IgD-negative memory B cell (primary cell): ENCODE data around the gene TSPEAR. TPM values are rescaled to one million over a fixed set of nuclear protein-coding genes. Genes with fewer than 3 reads are reported as not detected.
"Not testable (repeated sequence)": the region's sequence is repeated elsewhere in the genome, so short reads cannot be mapped to it uniquely, and the experiment has no call there.

Experiments used
- H3K27ac Mint-ChIP-seq, 3 donors: one replicate each; pipeline ENCODE4 v1.8.0; 2020 to 2022; ENCODE audit warnings: mild to moderate bottlenecking in 3 of 3, mixed read lengths in 3 of 3, moderate library complexity in 1 of 3
- H3K27me3 Mint-ChIP-seq: one replicate; pipeline ENCODE4 v1.8.0; 2021; ENCODE audit warnings: mixed read lengths
- H3K36me3 Mint-ChIP-seq: one replicate; pipeline ENCODE4 v1.8.0; 2020; ENCODE audit warnings: mild to moderate bottlenecking, mixed read lengths
- H3K4me1 Mint-ChIP-seq, 3 donors: one replicate each; pipeline ENCODE4 v1.8.0; 2020 to 2022; ENCODE audit warnings: mixed read lengths in 3 of 3, mild to moderate bottlenecking in 1 of 3
- H3K4me3 Mint-ChIP-seq, 4 donors: one replicate each; pipeline ENCODE4 v1.8.0; 2020 to 2022; ENCODE audit warnings: mild to moderate bottlenecking in 4 of 4, mixed read lengths in 4 of 4, moderate library complexity in 3 of 4
- H3K9me3 Mint-ChIP-seq, 3 donors: one replicate each; pipeline ENCODE4 v1.8.0; 2020 to 2021; ENCODE audit warnings: mixed read lengths in 3 of 3, mild to moderate bottlenecking in 1 of 3
- polyA plus RNA-seq: library from polyadenylated mRNA; unstranded; fragments of 300-500 nt; fragmentation: Illumina TruSeq; gene quantifications from one replicate; pipeline ENCODE4 v1.2.3, GENCODE V29; 2021

The TSPEAR gene
- polyA plus RNA-seq, 1 donor from 2014 or later: not detected

DNA sequence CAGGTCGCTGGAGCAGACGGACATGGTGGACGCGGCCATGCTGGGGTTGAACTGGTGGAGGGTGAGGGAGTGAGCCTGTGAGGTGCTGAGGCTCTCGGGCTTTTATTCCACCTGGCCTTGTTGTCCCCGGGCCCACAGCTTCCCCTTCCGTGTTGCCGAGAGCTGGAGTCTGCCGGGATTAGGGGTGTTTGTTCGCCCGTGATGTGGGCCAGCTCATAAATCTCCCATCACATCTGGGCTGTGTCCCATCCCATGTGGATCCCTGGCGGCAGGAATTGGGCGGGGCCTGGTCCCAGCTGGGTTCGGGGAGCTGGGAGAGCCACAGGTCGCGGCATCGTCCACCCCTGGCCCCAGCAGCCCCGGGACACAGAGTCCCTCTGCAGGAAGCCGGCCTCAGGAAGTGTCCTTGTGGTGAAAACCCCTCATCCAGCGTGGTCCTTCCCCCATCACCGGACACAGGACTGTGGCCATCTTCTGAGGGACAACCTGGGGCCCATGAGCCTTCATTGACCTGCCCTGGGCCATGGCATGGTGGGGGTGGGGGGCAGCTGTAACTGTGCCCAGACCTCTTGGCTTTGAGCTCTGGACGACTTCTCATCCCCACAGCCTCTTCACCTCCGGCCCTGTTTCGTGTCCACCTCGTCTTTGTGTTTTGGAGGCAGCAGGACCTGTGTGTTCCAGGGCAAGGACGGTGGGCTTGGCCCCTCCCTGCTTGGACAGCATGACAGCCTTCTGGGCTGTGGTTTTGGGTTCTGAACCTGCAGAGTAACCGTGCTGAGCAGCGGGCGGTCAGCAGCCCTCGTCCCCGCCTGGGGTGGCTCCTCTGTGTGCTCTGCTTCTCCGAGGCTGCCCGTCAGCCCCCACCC, 118.7 kb downstream of the TSPEAR start, which contains the start of gene KRTAP10-6:
Gene KRTAP10-6 (minus strand): TSS at position 60 of the 866 bp plus-strand sequence. CDS start 21 bp downstream, at position 39.
- Mint-ChIP-seq H3K36me3 (no peaks in the 10 kb centered on the region), H3K27ac (no peak within 1 kb of the TSS)

DNA sequence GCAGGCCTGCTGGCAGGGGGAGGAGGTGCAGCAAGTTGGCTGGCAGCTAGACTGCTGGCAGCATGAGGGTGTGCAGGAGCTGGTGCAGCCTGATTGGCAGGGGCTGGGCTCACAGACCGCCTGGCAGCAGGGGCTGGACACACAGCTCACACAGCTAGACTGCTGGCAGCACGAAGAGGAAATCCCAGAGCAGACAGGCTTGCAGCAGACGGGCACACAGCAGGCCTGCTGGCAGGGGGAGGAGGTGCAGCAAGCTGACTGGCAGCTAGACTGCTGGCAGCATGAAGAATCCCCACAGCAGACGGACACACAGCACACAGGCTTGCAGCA, 119.6 kb downstream of the TSPEAR start:
- not testable (repeated sequence) for H3K9me3 Mint-ChIP-seq, H3K27ac Mint-ChIP-seq, H3K36me3 Mint-ChIP-seq, H3K4me1 Mint-ChIP-seq
- H3K4me3 Mint-ChIP-seq: peak overlapping the region in 1 of 4 donors; percentile 8
- H3K27me3 Mint-ChIP-seq: peaks cover 14% of the 10 kb centered on the region

More for the DNA sequence above, 118.7 kb downstream of the TSPEAR start, which contains the start of gene KRTAP10-6:
- Mint-ChIP-seq H3K4me1 (no peaks in the 10 kb centered on the region), H3K27me3 (peaks cover 10% of the 10 kb centered on the region), H3K4me3 (peak within 1 kb of the TSS in 1 of 4 donors; percentile 8), H3K9me3 (no peaks in the 10 kb centered on the region)

DNA sequence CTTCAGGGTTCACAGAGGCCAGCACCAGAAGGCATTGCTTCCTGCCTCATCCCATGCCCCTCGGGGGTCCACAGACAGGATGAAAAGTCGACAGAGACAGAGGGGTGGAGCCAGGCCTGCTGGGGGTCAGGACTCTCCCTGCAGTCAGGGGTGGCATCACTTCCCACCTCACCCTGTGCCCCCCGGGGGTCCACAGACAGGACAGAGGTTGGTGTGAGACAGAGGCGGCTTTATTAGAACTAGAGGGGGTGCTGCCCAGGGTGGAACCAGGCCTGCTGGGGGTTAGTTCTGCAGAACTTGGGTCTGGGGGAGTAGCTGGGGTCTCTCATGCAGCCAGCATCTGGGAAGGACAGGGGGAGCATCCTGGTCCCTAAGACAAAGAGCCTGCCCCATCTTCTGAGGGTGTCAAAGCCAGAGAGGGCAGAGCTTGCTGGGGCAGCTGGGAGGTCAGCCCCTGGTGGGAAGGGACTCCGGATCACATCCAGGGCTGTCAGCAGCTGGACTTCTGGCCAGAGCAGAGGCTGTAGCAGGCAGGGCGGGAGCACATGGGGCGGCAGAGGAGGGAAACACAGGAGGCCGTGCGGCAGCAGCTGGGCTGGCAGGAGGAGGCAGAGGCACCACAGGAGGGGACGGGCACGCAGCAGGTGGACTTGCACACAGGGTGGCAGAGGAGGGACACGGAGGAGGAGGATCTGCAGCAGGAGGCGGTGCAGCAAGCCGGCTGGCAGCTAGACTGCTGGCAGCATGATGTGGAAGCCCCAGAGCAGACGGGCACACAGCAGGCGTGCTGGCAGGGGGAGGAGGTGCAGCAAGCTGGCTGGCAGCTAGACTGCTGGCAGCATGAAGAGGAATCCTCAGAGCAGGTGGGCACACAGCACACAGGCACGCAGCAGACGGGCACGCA, 120.2 kb downstream of the TSPEAR start:
- H3K27me3 Mint-ChIP-seq: peaks cover 19% of the 10 kb centered on the region
- H3K4me1 Mint-ChIP-seq, H3K36me3 Mint-ChIP-seq, H3K27ac Mint-ChIP-seq, H3K9me3 Mint-ChIP-seq: not testable (repeated sequence)
- peak overlapping the region in 1 of 4 donors; percentile 8 for H3K4me3 Mint-ChIP-seq

DNA sequence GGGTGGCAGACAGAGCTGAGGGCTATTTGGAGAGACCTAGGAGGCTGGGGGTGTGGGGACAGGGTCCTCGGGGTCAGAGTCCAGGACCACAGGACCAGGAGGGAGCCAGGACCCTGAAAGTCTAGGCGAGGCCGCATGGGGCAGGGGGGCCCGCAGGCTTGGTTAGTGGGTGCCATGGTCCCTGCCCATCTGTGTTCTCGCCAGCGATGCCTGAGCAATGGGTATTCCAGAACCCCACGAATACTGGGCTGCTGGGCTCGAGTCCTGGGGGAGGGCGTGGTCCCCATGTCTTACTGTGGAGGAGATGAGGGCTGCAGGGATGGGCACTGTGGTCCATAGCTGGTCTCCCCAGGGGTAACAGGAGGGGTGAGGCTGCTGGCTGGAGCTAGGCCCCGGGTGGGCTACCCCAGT, 121.1 kb downstream of the TSPEAR start:
- Mint-ChIP-seq H3K36me3 (no peaks in the 10 kb centered on the region), H3K4me3 (no peak overlapping the region), H3K27me3 (peaks cover 21% of the 10 kb centered on the region), H3K4me1 (no peaks in the 10 kb centered on the region), H3K27ac (no peak overlapping the region), H3K9me3 (peaks cover 0 to 7% (median 0%) of the 10 kb centered on the region in 3 donors)

DNA sequence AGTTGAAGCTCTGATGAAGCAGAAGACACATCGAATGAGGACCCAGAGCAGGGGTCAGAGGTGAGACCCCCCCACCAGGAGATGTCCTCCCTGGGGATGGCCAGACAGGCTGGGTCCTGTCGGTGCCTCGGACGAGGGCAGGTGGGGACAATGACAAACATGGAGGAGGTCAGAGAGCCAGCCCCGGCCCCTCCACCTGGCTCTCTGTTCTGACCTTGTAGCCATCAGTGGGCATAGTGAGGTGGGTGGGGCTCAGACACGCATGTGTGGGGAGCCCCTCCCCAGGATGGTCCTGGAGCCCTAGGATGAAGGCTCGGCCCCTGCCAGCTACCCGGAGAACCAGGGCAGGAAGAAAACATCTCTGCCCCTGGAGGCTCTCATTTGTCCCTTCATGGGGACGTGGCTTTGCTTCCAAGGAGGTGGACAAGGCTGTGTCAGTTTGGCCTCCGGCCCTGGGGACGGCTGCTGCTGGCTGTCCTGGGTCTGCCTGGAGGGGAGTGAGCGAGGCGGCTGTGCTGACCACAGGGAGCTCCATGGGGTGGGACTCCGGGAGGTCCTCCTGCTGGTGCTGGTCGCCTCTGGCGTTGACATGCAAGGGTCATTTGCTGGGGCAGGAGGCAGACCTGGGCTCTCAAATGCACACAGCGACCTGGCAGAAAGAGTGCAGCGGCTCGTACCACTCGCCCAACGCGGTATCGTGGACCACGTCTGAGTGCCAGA, 121.6 kb downstream of the TSPEAR start:
- Mint-ChIP-seq H3K27me3 (peaks cover 25% of the 10 kb centered on the region), H3K36me3 (no peaks in the 10 kb centered on the region), H3K4me1 (no peaks in the 10 kb centered on the region), H3K27ac (no peak overlapping the region), H3K4me3 (no peak overlapping the region), H3K9me3 (peaks cover 0 to 7% (median 0%) of the 10 kb centered on the region in 3 donors)

GRCh38 chr21:44589094-44589493, 122.3 kb downstream of the TSPEAR start:
- H3K36me3 Mint-ChIP-seq: no peaks in the 10 kb centered on the region
- H3K27me3 Mint-ChIP-seq: peaks cover 25% of the 10 kb centered on the region

DNA sequence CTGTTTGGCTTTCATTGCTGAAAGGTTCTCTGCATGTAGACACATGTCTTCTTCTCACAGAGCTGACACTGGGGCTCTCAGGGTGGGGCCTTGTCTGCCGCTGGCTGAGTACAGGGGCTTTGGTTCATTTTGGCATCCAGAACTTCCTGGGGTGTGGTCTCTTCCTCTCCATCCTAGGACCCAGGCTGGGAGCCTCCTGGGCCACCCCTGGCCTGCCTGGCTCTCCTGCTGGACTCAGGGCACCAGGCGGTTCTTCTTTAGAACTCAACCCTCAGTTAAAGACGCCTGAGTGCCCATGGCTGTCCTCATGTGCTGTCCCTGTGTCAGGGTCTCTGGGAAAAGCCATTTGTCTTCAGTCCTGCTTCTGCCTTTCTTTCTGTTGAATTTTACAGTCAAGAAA, 125.5 kb downstream of the TSPEAR start:
- H3K9me3 Mint-ChIP-seq: peaks cover 0 to 14% (median 10%) of the 10 kb centered on the region in 3 donors
- H3K36me3 Mint-ChIP-seq: no peaks in the 10 kb centered on the region
- no peak overlapping the region for H3K4me3 Mint-ChIP-seq
- H3K4me1 Mint-ChIP-seq: no peaks in the 10 kb centered on the region
- H3K27ac Mint-ChIP-seq: no peak overlapping the region
- peaks cover 30% of the 10 kb centered on the region for H3K27me3 Mint-ChIP-seq

More at GRCh38 chr21:44589094-44589493, 122.3 kb downstream of the TSPEAR start:
- Mint-ChIP-seq H3K4me1 (no peaks in the 10 kb centered on the region), H3K27ac (no peak overlapping the region), H3K9me3 (peaks cover 0 to 7% (median 0%) of the 10 kb centered on the region in 3 donors), H3K4me3 (no peak overlapping the region)

DNA sequence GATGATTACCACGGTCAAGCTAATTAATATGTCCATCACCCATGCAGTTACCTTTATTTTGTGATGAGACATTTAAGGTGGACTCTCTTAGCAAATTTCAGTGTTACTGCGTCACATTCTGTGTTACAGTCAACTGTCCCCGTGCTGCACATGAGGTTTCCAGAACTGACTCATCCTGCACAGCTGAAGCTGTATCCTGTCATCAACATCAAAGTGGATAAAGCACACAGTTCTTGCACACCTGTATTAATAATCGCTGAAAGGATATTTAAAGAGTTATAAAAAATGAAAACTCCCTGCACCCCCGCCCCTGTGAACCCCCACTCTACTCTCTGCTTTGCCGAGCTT, 127.6 kb downstream of the TSPEAR start:
- Mint-ChIP-seq H3K27me3 (peaks cover 23% of the 10 kb centered on the region), H3K9me3 (peaks cover 0 to 17% (median 15%) of the 10 kb centered on the region in 3 donors), H3K27ac (no peak overlapping the region), H3K36me3 (peaks cover 4% of the 10 kb centered on the region), H3K4me3 (no peak overlapping the region), H3K4me1 (peaks cover 0 to 2% (median 0%) of the 10 kb centered on the region in 3 donors)

DNA sequence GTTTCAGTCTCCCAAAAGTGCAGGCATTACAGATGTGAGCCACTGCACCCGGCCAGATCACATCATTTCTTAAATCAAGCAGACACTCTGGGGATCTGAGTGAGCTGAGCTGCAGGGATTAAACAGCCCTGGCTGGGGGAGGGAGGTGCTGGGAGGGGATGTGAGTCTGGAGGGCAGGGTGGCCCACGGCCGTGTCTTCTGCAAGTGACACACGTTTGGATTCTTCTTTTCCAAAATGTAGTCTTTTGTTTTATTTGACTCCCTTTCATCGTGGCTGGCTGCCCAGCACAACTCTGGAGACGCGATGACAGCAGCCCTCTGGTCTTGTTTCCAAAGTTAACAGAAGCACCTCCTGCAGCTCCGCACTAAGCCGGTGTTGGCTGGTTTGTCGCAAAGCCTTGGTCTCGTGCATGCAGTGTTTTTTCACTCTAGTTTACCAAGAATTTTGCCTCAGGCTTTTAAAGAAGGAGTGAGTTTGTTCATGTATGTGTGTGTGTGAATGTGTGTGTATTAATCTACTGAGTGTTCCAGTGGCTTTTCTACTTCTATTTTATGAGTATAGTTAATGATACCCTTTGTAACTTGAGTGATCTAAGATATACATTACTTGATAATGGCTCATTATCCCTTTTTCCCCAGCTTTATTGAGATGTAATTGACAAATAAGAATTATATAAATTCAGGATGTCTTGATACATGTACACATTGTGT, 128.1 kb downstream of the TSPEAR start:
- peaks cover 0 to 17% (median 16%) of the 10 kb centered on the region in 3 donors for H3K9me3 Mint-ChIP-seq
- H3K36me3 Mint-ChIP-seq: peaks cover 4% of the 10 kb centered on the region
- peaks cover 0 to 2% (median 0%) of the 10 kb centered on the region in 3 donors for H3K4me1 Mint-ChIP-seq
- H3K27me3 Mint-ChIP-seq: peaks cover 23% of the 10 kb centered on the region
- peak overlapping the region in 1 of 4 donors; percentile 70 for H3K4me3 Mint-ChIP-seq
- no peak overlapping the region for H3K27ac Mint-ChIP-seq

- peaks cover 0 to 2% (median 0%) of the 10 kb centered on the region in 3 donors for H3K4me1 Mint-ChIP-seq
- H3K27me3 Mint-ChIP-seq: peaks cover 21% of the 10 kb centered on the region
- peaks cover 1 to 26% (median 24%) of the 10 kb centered on the region in 3 donors for H3K9me3 Mint-ChIP-seq
- peaks cover 7% of the 10 kb centered on the region for H3K36me3 Mint-ChIP-seq
- no peak overlapping the region for H3K27ac Mint-ChIP-seq
- no peak overlapping the region for H3K4me3 Mint-ChIP-seq
Measured at GRCh38 chr21:44582055-44582454, 129.3 kb downstream of the TSPEAR start.

DNA sequence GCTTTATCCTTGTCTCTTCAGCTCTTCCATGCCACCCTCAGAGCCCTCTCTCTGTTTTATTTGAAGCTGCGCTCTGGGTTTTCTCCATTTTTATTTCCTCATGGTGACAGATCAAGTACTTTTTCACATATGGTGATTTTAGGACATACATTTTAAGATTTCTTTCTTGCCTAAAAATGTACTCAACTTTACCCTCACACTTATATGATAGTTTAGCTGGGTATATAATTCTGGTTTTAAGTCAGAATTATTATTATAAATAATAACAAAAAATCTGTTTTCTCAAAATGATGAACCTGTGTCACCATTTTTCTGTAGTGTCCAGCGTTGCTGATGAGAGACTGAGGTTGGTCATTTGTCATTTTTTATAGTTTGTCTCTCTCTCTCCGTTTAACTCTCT, 130.2 kb downstream of the TSPEAR start:
- H3K27ac Mint-ChIP-seq: no peak overlapping the region
- peaks cover 4 to 30% (median 22%) of the 10 kb centered on the region in 3 donors for H3K9me3 Mint-ChIP-seq
- no peak overlapping the region for H3K4me3 Mint-ChIP-seq
- H3K4me1 Mint-ChIP-seq: peaks cover 0 to 2% (median 0%) of the 10 kb centered on the region in 3 donors
- H3K36me3 Mint-ChIP-seq: peaks cover 7% of the 10 kb centered on the region
- peaks cover 14% of the 10 kb centered on the region for H3K27me3 Mint-ChIP-seq

- Mint-ChIP-seq H3K27me3 (peaks cover 12% of the 10 kb centered on the region), H3K4me3 (peak within 1 kb of the TSS in 1 of 4 donors; percentile 32), H3K9me3 (peaks cover 4 to 30% (median 19%) of the 10 kb centered on the region in 3 donors)
- H3K4me1 Mint-ChIP-seq, H3K36me3 Mint-ChIP-seq, H3K27ac Mint-ChIP-seq: not testable (repeated sequence)
Measured at GRCh38 chr21:44580231-44580821, 131.0 kb downstream of the TSPEAR start, which contains the start of gene KRTAP10-5. KRTAP10-5 (minus strand) TSS chr21:44580604; CDS start chr21:44580578, 26 bp downstream.

- Mint-ChIP-seq H3K27me3 (peaks cover 13% of the 10 kb centered on the region), H3K9me3 (peaks cover 4 to 30% (median 19%) of the 10 kb centered on the region in 3 donors), H3K27ac (no peak overlapping the region), H3K4me3 (peak overlapping the region in 1 of 4 donors; percentile 32), H3K36me3 (peaks cover 7% of the 10 kb centered on the region), H3K4me1 (peaks cover 0 to 2% (median 1%) of the 10 kb centered on the region in 3 donors)
Measured at GRCh38 chr21:44579833-44580144, 131.6 kb downstream of the TSPEAR start.
